Esophagus squamous epithelium (tissue), 5 donors: ENCODE data around the gene SERPINA9. TPM values are rescaled to one million over a fixed set of nuclear protein-coding genes. Genes with fewer than 3 reads are reported as not detected.

Source experiments
- DNase-seq: peaks from one replicate; lab custom pipeline; 2025; lab: John Stamatoyannopoulos, UW
- H3K27ac ChIP-seq, 4 donors: fragments of 200-600 bp; sonication (generic); one replicate each; pipeline ENCODE4 v1.5.1; 2016 to 2019; ENCODE audit warnings: mild to moderate bottlenecking in 1 of 4
- H3K27me3 ChIP-seq, 4 donors: fragments of 200-600 bp; sonication (generic); 1 replicate in 3 of 4; 2 replicates in 1 of 4; pipeline versions ENCODE4 v1.5.1 to v1.6.0; 2017 to 2021; ENCODE audit warnings: antibody characterized with exemption in 1 of 4
- H3K36me3 ChIP-seq, 3 donors: fragments of 200-600 bp; sonication (generic); one replicate each; pipeline ENCODE4 v1.5.1; 2016 to 2019
- H3K4me1 ChIP-seq, 3 donors: fragments of 200-600 bp; sonication (generic); one replicate each; pipeline ENCODE4 v1.5.1; 2017 to 2019
- H3K4me3 ChIP-seq, 4 donors: fragments of 200-600 bp; sonication (generic); 1 replicate in 3 of 4; 2 replicates in 1 of 4; pipeline ENCODE4 v1.5.1; 2016 to 2019; ENCODE audit warnings: mild to moderate bottlenecking in 2 of 4, moderate library complexity in 1 of 4
- H3K9me3 ChIP-seq, 3 donors: fragments of 200-600 bp; sonication (generic); one replicate each; pipeline ENCODE4 v1.5.1; 2016 to 2019
- POLR2A ChIP-seq, 4 donors: fragments of 450-650 bp; IDR thresholded peaks; one replicate each; pipeline ENCODE4 v1.6.1; 2017; ENCODE audit warnings: antibody characterized with exemption in 4 of 4, mild to moderate bottlenecking in 4 of 4, moderate library complexity in 3 of 4
- WGBS, 2 donors: methylation state at CpG; one replicate each; pipeline ENCODE4 v1.1.5; 2018; 5-methylcytosine and 5-hydroxymethylcytosine counted together
- intact Hi-C: fragments of 100-400 bp; cut with DNase I; formaldehyde crosslinking; loops from one replicate; pipeline ENCODE4 v1.15.0; 2022
- total RNA-seq, 4 donors: library from RNA; depleted of rRNA; stranded (reverse); fragments of >200 nt; gene quantifications; one replicate each; pipeline ENCODE4 v1.1.0, GENCODE V29; 2016
- TF ChIP-seq, protein P1 (sequence below), 6 experiments: fragments of 450-650 bp in 4 of 6; fragments of 200-600 bp in 2 of 6; sonication (generic) in 2 of 6; IDR thresholded peaks; one replicate each; pipeline ENCODE4 v1.5.1; 2016 to 2019; ENCODE audit warnings: antibody characterized with exemption in 6 of 6, mild to moderate bottlenecking in 4 of 6, moderate library complexity in 4 of 6
- donor health status: DM: yes; HTN: yes; CAD: no.

SERPINA9 gene
- total RNA-seq, 4 donors from 2014 or later: not detected

DNA sequence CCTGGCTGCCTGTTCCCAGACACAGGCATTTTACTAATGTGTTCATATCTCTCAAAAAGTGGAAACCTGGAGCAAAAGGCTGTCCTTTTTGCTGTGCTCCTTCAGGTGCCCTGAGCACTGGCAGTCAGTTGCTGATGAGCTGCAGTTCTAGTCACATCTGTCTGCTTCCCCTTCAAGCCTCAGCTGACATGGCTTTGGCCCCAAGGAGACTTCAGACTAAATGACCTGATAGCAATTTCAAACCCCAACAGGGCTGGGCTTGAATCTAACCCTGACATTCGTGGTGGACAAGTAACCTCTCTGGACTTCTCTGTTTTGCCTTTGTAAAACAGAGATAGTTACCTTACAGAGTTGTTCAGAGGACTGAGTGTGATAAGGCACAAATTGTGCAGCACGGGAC, 5.7 kb downstream of the SERPINA9 start:
- intact Hi-C loops: no loop called here
- peaks cover 0 to 14% (median 0%) of the 10 kb centered on the region in 4 donors for H3K27me3 ChIP-seq
- H3K27ac ChIP-seq: no peak overlapping the region
- TF ChIP-seq, protein P1, sequence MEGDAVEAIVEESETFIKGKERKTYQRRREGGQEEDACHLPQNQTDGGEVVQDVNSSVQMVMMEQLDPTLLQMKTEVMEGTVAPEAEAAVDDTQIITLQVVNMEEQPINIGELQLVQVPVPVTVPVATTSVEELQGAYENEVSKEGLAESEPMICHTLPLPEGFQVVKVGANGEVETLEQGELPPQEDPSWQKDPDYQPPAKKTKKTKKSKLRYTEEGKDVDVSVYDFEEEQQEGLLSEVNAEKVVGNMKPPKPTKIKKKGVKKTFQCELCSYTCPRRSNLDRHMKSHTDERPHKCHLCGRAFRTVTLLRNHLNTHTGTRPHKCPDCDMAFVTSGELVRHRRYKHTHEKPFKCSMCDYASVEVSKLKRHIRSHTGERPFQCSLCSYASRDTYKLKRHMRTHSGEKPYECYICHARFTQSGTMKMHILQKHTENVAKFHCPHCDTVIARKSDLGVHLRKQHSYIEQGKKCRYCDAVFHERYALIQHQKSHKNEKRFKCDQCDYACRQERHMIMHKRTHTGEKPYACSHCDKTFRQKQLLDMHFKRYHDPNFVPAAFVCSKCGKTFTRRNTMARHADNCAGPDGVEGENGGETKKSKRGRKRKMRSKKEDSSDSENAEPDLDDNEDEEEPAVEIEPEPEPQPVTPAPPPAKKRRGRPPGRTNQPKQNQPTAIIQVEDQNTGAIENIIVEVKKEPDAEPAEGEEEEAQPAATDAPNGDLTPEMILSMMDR (IDR thresholded peaks at IDR 0.05): no peak
- no peak for TF ChIP-seq POLR2A (IDR thresholded peaks at IDR 0.05)
- H3K4me1 ChIP-seq: no peaks in the 10 kb centered on the region
- no peak overlapping the region for H3K4me3 ChIP-seq
- no peaks in the 10 kb centered on the region for H3K36me3 ChIP-seq
- peaks cover 0 to 6% (median 0%) of the 10 kb centered on the region in 3 donors for H3K9me3 ChIP-seq
- WGBS, 2 donors: 18 to 48% methylated on average over 2 of the region's 2 CpGs
- no peak for DNase-seq

DNA sequence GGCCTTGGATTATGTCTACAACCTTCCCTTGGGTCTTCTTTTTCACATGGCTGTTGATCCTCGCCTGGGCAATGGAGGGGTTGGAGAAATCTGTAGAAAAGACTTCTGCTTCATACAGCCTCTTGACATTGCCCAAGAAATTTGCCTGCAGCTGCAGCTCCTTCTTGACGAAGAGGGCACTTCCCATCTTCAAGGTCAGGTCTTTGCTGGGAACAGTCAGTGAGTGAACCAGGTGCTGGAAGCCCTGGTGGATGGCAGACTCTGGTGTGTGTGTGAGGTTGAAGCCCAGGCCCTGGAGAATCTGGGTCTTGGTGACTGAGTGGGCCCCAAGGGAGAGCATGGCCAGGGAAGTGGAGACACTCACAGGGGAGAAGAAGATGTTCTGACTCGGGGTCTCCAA, 6.7 kb downstream of the SERPINA9 start:
- 57 to 86% methylated on average over 1 to 3 of the region's 3 CpGs for WGBS, 2 donors
- H3K36me3 ChIP-seq: no peaks in the 10 kb centered on the region
- peaks cover 0 to 14% (median 0%) of the 10 kb centered on the region in 4 donors for H3K27me3 ChIP-seq
- DNase-seq: no peak
- H3K27ac ChIP-seq: no peak overlapping the region
- no peak overlapping the region for H3K4me3 ChIP-seq
- H3K4me1 ChIP-seq: no peaks in the 10 kb centered on the region
- TF ChIP-seq, protein P1 (IDR thresholded peaks at IDR 0.05): no peak
- no peak for TF ChIP-seq POLR2A (IDR thresholded peaks at IDR 0.05)
- intact Hi-C loops: no loop called here
- peaks cover 0 to 16% (median 5%) of the 10 kb centered on the region in 3 donors for H3K9me3 ChIP-seq

DNA sequence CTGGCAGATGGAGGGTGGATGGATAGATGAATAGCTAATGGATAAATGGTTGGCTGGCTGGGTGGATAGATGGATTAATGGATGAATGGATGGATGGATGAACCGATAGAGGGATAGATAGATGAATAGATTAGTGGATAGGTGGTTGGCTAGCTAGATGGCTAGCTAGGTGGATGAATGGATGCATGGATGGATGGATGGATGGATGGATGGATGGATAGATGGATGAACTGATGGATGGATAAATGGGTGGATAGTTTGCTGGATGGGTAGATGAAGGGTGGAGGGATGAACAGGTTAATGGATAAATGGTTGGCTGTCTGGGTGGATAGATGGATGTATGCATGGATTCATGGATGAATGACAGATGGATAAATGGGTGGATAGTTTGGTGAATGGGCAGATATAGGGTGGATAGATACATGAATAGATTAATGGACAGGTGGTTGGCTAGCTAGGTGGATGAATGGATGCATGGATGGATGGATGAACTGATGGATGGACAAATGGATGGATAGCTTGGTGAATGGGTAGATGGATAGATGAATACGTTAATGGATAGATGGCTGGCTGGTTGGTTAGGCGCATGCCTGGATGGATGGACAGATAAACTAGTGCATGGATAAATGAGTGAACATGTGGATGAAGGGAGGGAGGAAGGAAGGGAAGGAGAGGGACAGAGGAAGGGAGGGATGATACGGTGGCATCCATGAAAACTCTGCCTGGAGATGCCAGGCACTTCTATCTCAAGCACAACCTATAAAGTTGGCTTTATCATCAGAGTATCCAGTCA, 8.1 kb downstream of the SERPINA9 start:
- Histone ChIP-seq H3K9me3 (peaks cover 0 to 21% (median 5%) of the 10 kb centered on the region in 3 donors), H3K4me3 (no peak overlapping the region), H3K4me1 (no peaks in the 10 kb centered on the region), H3K27ac (no peak overlapping the region), H3K27me3 (peaks cover 0 to 4% (median 0%) of the 10 kb centered on the region in 4 donors), H3K36me3 (no peaks in the 10 kb centered on the region)
- no peak for TF ChIP-seq POLR2A (IDR thresholded peaks at IDR 0.05)
- TF ChIP-seq, protein P1 (IDR thresholded peaks at IDR 0.05): no peak
- intact Hi-C loops: no loop called here
- WGBS, 2 donors: 81 to 91% methylated on average over 4 of the region's 4 CpGs
- no peak for DNase-seq

DNA sequence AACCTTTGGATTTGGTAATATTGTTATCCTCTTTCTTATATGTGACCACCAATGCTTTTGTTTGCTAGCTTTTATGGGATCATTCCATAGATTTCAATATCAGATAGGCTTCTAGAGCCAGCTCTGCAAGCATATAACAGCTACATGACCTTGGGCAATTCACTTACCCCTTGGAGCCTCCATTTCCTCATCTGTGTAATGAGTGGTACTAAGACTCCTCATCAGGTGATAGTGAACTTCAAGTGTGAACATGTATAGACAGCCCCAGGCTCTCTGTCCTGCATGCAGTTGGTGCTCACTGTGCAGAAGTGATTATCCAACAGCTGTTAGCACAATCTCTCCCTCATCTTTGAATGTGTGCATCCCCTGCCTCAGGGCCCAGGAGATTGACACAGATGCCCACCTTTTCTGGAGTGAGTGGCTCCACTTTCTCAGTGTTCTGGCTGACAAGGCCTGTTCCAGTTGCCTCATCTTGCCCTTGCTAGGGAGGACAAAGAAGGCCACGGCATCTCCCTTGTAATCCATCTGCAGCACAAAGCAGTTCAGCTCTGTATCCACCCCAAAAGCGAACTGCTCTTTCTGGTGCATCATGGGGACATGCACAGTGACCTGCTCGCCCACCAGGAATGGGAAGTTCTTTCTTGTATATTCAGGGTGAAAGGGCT, 9.2 kb downstream of the SERPINA9 start:
- intact Hi-C loops: no loop called here
- Histone ChIP-seq H3K27me3 (no peaks in the 10 kb centered on the region), H3K4me3 (no peak overlapping the region), H3K36me3 (no peaks in the 10 kb centered on the region), H3K27ac (no peak overlapping the region), H3K4me1 (no peaks in the 10 kb centered on the region), H3K9me3 (peaks cover 0 to 21% (median 5%) of the 10 kb centered on the region in 3 donors)
- DNase-seq: no peak
- 50 to 76% methylated on average over 2 to 3 of the region's 3 CpGs for WGBS, 2 donors
- no peak for TF ChIP-seq POLR2A (IDR thresholded peaks at IDR 0.05)
- TF ChIP-seq, protein P1 (IDR thresholded peaks at IDR 0.05): no peak

DNA sequence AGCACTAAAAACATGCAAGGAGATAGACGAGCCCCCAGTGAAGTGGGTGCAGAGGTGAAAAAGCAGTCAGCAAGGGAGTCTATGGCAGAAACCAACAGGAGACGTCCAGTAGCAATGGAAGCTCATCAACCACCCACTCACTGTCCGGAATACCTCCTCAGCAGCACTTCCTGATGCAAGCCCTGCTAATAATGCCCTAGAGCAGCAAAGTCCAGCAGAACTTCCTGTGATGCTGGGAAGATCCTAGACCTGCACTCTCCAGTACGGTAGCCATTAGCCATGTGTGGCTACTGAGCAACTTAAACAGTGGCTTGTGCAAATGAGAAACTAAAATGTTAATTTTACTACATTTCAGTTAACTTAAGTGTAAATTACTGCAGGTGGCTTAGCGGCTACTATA, 11.0 kb downstream of the SERPINA9 start:
- no peak overlapping the region for H3K4me3 ChIP-seq
- no peak overlapping the region for H3K27ac ChIP-seq
- WGBS, 2 donors: 81 to 87% methylated on average over 5 of the region's 5 CpGs
- H3K9me3 ChIP-seq: peaks cover 0 to 21% (median 5%) of the 10 kb centered on the region in 3 donors
- no peak for DNase-seq
- no peaks in the 10 kb centered on the region for H3K27me3 ChIP-seq
- intact Hi-C loops: no loop called here
- no peaks in the 10 kb centered on the region for H3K4me1 ChIP-seq
- no peaks in the 10 kb centered on the region for H3K36me3 ChIP-seq
- no peak for TF ChIP-seq POLR2A (IDR thresholded peaks at IDR 0.05)
- TF ChIP-seq, protein P1 (IDR thresholded peaks at IDR 0.05): no peak
